Right lung (tissue), 10 donors: Measurements from ENCODE around the gene PTCH2. TPM values are rescaled to one million over a fixed set of nuclear protein-coding genes. Genes with fewer than 3 reads are reported as not detected.

Source experiments
- DNase-seq, 2 donors: peaks; one replicate each; pipeline ENCODE4 v3.0.0-alpha.2; 2013
- long read RNA-seq, 8 donors: transcript quantifications; one replicate each; lab custom pipeline, GENCODE V29; 2026
- polyA plus RNA-seq, 5 donors: library from polyadenylated mRNA; unstranded; fragments of 120-200 nt; gene quantifications; one replicate each; pipeline versions ENCODE4 v1.2.1 to v1.2.3, GENCODE V29; 2013; ENCODE audit warnings: inconsistent platforms in 1 of 5, low replicate concordance in 1 of 5; ENCODE audit not compliant: insufficient read length in 5 of 5, insufficient read depth in 1 of 5

PTCH2 gene
- 1 to 10 TPM; 5.2 to 9.7 (median 6.0) TPM for polyA plus RNA-seq
- long read RNA-seq, donor 1, full-length matches to known transcripts: 1 of 1 reads
- long read RNA-seq, donor 1, partial matches to known transcripts: 0 of 1 reads
- long read RNA-seq, donor 1, other reads (novel, unspliced or antisense): 0 of 1 reads
- long read RNA-seq, donor 2: 0 reads
- long read RNA-seq, donor 3: 0 reads
- long read RNA-seq, donor 4: 0 reads
- long read RNA-seq, donor 5: 0 reads
- long read RNA-seq, donor 6: 0 reads
- long read RNA-seq, donor 7: 0 reads
- long read RNA-seq, donor 8: 0 reads

GRCh38 chr1:44842862-44843655 lies at the start of gene PTCH2:
Gene PTCH2 (minus strand): TSS chr1:44843253. CDS start chr1:44842932, 321 bp downstream.
- DNase-seq: peak; percentile 90 to 91

- DNase-seq: no peak
These were observed 47.0 kb upstream of the PTCH2 start for GRCh38 chr1:44890007-44890406.

GRCh38 chr1:44885406-44885805 lies 42.4 kb upstream of the PTCH2 start:
- no peak for DNase-seq

- peak; percentile 18 to 21 for DNase-seq
These were observed 41.7 kb upstream of the PTCH2 start for GRCh38 chr1:44884746-44885145.

GRCh38 chr1:44881011-44881632 lies 38.1 kb upstream of the PTCH2 start:
- no peak for DNase-seq

GRCh38 chr1:44874155-44874554 lies 31.1 kb upstream of the PTCH2 start:
- no peak for DNase-seq

GRCh38 chr1:44870096-44870495 lies 27.0 kb upstream of the PTCH2 start:
- DNase-seq: no peak

- DNase-seq: no peak
These were observed 24.7 kb upstream of the PTCH2 start for GRCh38 chr1:44867801-44868200.

GRCh38 chr1:44862829-44863401 lies 19.9 kb upstream of the PTCH2 start:
- DNase-seq: no peak

- DNase-seq: no peak
These were observed 17.9 kb upstream of the PTCH2 start for GRCh38 chr1:44860891-44861425.

- DNase-seq: no peak
These were observed 17.3 kb upstream of the PTCH2 start for GRCh38 chr1:44860331-44860730.

- no peak for DNase-seq
These were observed 14.4 kb upstream of the PTCH2 start for GRCh38 chr1:44857446-44857845.

- DNase-seq: no peak
These were observed 12.7 kb upstream of the PTCH2 start for GRCh38 chr1:44855742-44856141.

- no peak for DNase-seq
These were observed 11.9 kb upstream of the PTCH2 start for GRCh38 chr1:44854970-44855369.

GRCh38 chr1:44853201-44853600 lies 10.1 kb upstream of the PTCH2 start:
- DNase-seq: no peak

- DNase-seq: no peak
These were observed 8.3 kb upstream of the PTCH2 start for GRCh38 chr1:44851308-44851707.

- DNase-seq: no peak
These were observed 6.6 kb upstream of the PTCH2 start for GRCh38 chr1:44849575-44850132.

GRCh38 chr1:44848456-44849181 lies 5.6 kb upstream of the PTCH2 start:
- no peak for DNase-seq

GRCh38 chr1:44847845-44848244 lies 4.8 kb upstream of the PTCH2 start:
- DNase-seq: no peak

- DNase-seq: no peak
These were observed 3.9 kb upstream of the PTCH2 start for GRCh38 chr1:44846985-44847384.

- no peak for DNase-seq
These were observed 579 bp downstream of the PTCH2 start for GRCh38 chr1:44842486-44842861.
